ENCODE data around the gene CES4A. TPM values are rescaled to one million over a fixed set of nuclear protein-coding genes. Genes with fewer than 3 reads are reported as not detected.
A peak's percentile ranks its signal among the peaks of the same experiment; 100 is the strongest.

Gene CES4A
- total and polyA plus RNA-seq, 2 experiments from 2014 or later: 11.8 to 12.3 TPM

GRCh38 chr16:66950971-66951790 lies 37.2 kb upstream of the CES4A start:
- no peaks in the 10 kb centered on the region for H4K20me1 ChIP-seq (ENCODE audit: insufficient read depth, poor library complexity, severe bottlenecking)
- H3K9me2 ChIP-seq (replicated peaks; ENCODE audit: insufficient read depth): no peaks in the 10 kb centered on the region
- DNase-seq (ENCODE audit: low spot score): no peak
- 84% methylated on average over 4 of the region's 4 CpGs for WGBS (ENCODE audit: low lambda C conversion rate, missing lambda C conversion rate)
- no peak for TF ChIP-seq CTCF (IDR thresholded peaks at IDR 0.05; ENCODE audit: poor library complexity)
- TF ChIP-seq EZH2 (IDR thresholded peaks at IDR 0.05; ENCODE audit: borderline replicate concordance): no peak
- TF ChIP-seq EZH2phosphoT487 (IDR thresholded peaks at IDR 0.05; ENCODE audit: low read depth, severe bottlenecking, unreplicated experiment): no peak
- H3K27ac ChIP-seq: no peak overlapping the region
- H3K36me3 ChIP-seq (replicated peaks; ENCODE audit: insufficient read depth, low read depth): no peaks in the 10 kb centered on the region
- H3K27me3 ChIP-seq: peaks cover 8% of the 10 kb centered on the region
- H3K4me3 ChIP-seq: no peak overlapping the region
- H2AFZ ChIP-seq: no peak overlapping the region
- H3K4me1 ChIP-seq (ENCODE audit: insufficient read depth): peaks cover 28% of the 10 kb centered on the region
- no peaks in the 10 kb centered on the region for H3K9me3 ChIP-seq (ENCODE audit: low read depth)
- H3K79me2 ChIP-seq: no peaks in the 10 kb centered on the region
- H3K4me2 ChIP-seq: no peak overlapping the region

GRCh38 chr16:66952430-66953110 lies 35.8 kb upstream of the CES4A start:
- H3K9me2 ChIP-seq (replicated peaks; ENCODE audit: insufficient read depth): no peaks in the 10 kb centered on the region
- TF ChIP-seq EZH2 (IDR thresholded peaks at IDR 0.05; ENCODE audit: borderline replicate concordance) (no peak), CTCF (IDR thresholded peaks at IDR 0.05; ENCODE audit: poor library complexity) (no peak), EZH2phosphoT487 (IDR thresholded peaks at IDR 0.05; ENCODE audit: low read depth, severe bottlenecking, unreplicated experiment) (no peak)
- no peaks in the 10 kb centered on the region for H3K36me3 ChIP-seq (replicated peaks; ENCODE audit: insufficient read depth, low read depth)
- no peak overlapping the region for H3K4me3 ChIP-seq
- no peak overlapping the region for H2AFZ ChIP-seq
- no peak for DNase-seq (ENCODE audit: low spot score)
- H4K20me1 ChIP-seq (ENCODE audit: insufficient read depth, poor library complexity, severe bottlenecking): no peaks in the 10 kb centered on the region
- H3K27ac ChIP-seq: peak overlapping the region; percentile 95
- no peaks in the 10 kb centered on the region for H3K9me3 ChIP-seq (ENCODE audit: low read depth)
- no peak overlapping the region for H3K4me2 ChIP-seq
- peaks cover 8% of the 10 kb centered on the region for H3K27me3 ChIP-seq
- no peaks in the 10 kb centered on the region for H3K79me2 ChIP-seq
- WGBS (ENCODE audit: low lambda C conversion rate, missing lambda C conversion rate): 93% methylated on average over 7 of the region's 7 CpGs
- peaks cover 38% of the 10 kb centered on the region for H3K4me1 ChIP-seq (ENCODE audit: insufficient read depth)

GRCh38 chr16:66953462-66954096 lies 34.8 kb upstream of the CES4A start:
- peak; percentile 72 for DNase-seq (ENCODE audit: low spot score)
- Histone ChIP-seq H3K4me1 (ENCODE audit: insufficient read depth) (peaks cover 38% of the 10 kb centered on the region), H3K9me2 (replicated peaks; ENCODE audit: insufficient read depth) (no peaks in the 10 kb centered on the region), H3K4me3 (no peak overlapping the region), H3K4me2 (peak overlapping the region; percentile 49), H3K9me3 (ENCODE audit: low read depth) (no peaks in the 10 kb centered on the region), H3K27me3 (peaks cover 8% of the 10 kb centered on the region), H3K79me2 (no peaks in the 10 kb centered on the region), H4K20me1 (ENCODE audit: insufficient read depth, poor library complexity, severe bottlenecking) (no peaks in the 10 kb centered on the region), H2AFZ (no peak overlapping the region), H3K27ac (peak overlapping the region; percentile 95), H3K36me3 (replicated peaks; ENCODE audit: insufficient read depth, low read depth) (no peaks in the 10 kb centered on the region)
- 69% methylated on average over 10 of the region's 10 CpGs for WGBS (ENCODE audit: low lambda C conversion rate, missing lambda C conversion rate)
- no peak for TF ChIP-seq CTCF (IDR thresholded peaks at IDR 0.05; ENCODE audit: poor library complexity)
- TF ChIP-seq EZH2phosphoT487 (IDR thresholded peaks at IDR 0.05; ENCODE audit: low read depth, severe bottlenecking, unreplicated experiment): no peak
- no peak for TF ChIP-seq EZH2 (IDR thresholded peaks at IDR 0.05; ENCODE audit: borderline replicate concordance)
